HEK293 (cell line): Measurements from ENCODE around the gene IRX4.

Source experiments
- OSR2 ChIP-seq: fragments of 450-650 bp; formaldehyde crosslinking; IDR thresholded peaks from 2 replicates; pipeline ENCODE4 v1.5.1; 2016; ENCODE audit warnings: missing biosample characterization, missing genetic modification characterization
- ZNF629 ChIP-seq: fragments of 450-650 bp; formaldehyde crosslinking; IDR thresholded peaks from 2 replicates; pipeline ENCODE4 v1.5.1; 2017; ENCODE audit warnings: missing biosample characterization, missing genetic modification characterization
- ZXDB ChIP-seq: fragments of 450-650 bp; formaldehyde crosslinking; IDR thresholded peaks from 2 replicates; pipeline ENCODE4 v1.5.1; 2016; ENCODE audit warnings: missing biosample characterization, missing genetic modification characterization
- TF ChIP-seq, protein P1 (sequence below): fragments of 450-650 bp; formaldehyde crosslinking; IDR thresholded peaks from 2 replicates; pipeline ENCODE4 v1.5.1; 2016; ENCODE audit warnings: missing biosample characterization, missing genetic modification characterization
- TF ChIP-seq, protein P2 (sequence below): fragments of 450-650 bp; formaldehyde crosslinking; IDR thresholded peaks from 2 replicates; pipeline ENCODE4 v1.5.1; 2016; ENCODE audit warnings: missing biosample characterization, missing genetic modification characterization

DNA sequence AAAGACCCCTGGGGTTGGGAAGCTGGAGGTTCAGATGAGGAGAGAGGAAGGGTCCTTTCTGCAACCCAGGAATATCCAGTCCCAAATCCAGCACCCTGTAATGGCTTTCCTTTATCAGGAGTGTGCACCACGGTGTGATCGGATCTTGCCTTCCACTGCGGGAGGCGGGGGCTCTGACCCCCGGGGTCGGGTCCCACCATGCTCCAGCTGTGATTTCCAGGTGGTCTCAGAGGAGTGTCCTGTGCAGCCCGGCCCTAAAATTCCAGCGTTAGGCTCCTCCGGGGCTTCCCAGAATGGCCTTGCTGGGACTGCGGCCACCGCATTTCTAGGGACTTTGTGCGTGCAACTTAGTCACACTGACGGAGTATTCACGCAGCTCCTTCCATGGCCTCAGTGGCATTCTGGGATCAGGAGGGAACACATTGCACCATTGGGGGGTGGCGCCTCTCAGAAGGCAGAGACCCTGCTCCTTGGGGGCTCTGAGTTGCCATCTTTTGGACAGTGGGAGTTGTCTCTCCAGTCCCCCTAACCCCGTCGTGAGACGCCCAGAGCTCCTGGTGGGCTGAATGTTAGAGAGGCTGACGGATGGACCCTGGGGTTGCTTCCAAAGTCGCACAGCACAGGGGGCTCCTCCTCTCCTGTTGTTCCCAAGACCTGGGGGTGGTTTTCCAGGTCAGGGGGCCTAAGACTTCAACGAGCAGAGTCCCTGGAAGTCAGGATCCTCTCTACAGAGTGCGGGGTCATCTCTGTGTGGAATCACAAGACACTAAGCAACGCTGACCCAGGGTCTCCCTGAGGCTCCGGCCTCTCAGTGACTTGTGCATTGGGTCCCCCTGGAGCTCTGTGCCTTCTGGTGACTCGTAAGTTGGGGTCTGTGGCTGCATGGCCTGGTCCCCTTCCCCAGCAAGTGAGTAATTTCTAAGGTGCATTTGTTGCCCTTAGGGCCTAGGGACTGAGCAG lies 42.7 kb upstream of the IRX4 start:
- no peak for TF ChIP-seq OSR2 (tag by site-specific recombination)
- TF ChIP-seq, protein P1, sequence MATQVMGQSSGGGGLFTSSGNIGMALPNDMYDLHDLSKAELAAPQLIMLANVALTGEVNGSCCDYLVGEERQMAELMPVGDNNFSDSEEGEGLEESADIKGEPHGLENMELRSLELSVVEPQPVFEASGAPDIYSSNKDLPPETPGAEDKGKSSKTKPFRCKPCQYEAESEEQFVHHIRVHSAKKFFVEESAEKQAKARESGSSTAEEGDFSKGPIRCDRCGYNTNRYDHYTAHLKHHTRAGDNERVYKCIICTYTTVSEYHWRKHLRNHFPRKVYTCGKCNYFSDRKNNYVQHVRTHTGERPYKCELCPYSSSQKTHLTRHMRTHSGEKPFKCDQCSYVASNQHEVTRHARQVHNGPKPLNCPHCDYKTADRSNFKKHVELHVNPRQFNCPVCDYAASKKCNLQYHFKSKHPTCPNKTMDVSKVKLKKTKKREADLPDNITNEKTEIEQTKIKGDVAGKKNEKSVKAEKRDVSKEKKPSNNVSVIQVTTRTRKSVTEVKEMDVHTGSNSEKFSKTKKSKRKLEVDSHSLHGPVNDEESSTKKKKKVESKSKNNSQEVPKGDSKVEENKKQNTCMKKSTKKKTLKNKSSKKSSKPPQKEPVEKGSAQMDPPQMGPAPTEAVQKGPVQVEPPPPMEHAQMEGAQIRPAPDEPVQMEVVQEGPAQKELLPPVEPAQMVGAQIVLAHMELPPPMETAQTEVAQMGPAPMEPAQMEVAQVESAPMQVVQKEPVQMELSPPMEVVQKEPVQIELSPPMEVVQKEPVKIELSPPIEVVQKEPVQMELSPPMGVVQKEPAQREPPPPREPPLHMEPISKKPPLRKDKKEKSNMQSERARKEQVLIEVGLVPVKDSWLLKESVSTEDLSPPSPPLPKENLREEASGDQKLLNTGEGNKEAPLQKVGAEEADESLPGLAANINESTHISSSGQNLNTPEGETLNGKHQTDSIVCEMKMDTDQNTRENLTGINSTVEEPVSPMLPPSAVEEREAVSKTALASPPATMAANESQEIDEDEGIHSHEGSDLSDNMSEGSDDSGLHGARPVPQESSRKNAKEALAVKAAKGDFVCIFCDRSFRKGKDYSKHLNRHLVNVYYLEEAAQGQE (tag by site-specific recombination) = no peak
- no peak for TF ChIP-seq ZXDB (tag by site-specific recombination)
- TF ChIP-seq ZNF629 (tag by site-specific recombination) = no peak
- TF ChIP-seq, protein P2, sequence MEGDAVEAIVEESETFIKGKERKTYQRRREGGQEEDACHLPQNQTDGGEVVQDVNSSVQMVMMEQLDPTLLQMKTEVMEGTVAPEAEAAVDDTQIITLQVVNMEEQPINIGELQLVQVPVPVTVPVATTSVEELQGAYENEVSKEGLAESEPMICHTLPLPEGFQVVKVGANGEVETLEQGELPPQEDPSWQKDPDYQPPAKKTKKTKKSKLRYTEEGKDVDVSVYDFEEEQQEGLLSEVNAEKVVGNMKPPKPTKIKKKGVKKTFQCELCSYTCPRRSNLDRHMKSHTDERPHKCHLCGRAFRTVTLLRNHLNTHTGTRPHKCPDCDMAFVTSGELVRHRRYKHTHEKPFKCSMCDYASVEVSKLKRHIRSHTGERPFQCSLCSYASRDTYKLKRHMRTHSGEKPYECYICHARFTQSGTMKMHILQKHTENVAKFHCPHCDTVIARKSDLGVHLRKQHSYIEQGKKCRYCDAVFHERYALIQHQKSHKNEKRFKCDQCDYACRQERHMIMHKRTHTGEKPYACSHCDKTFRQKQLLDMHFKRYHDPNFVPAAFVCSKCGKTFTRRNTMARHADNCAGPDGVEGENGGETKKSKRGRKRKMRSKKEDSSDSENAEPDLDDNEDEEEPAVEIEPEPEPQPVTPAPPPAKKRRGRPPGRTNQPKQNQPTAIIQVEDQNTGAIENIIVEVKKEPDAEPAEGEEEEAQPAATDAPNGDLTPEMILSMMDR = no peak
